Neural cell (in vitro differentiated cells): ENCODE data around the gene TPD52L1.

Experiments
- CTCF ChIP-seq: fragments of 450-650 bp; IDR thresholded peaks from 2 replicates; pipeline ENCODE4 v1.5.1; 2014; ENCODE audit warnings: antibody characterized with exemption, mild to moderate bottlenecking, moderate library complexity; ENCODE audit not compliant: poor library complexity, severe bottlenecking
- EP300 ChIP-seq: fragments of 450-650 bp; conservative IDR thresholded peaks from 2 replicates; pipeline ENCODE4 v1.6.1; 2014; ENCODE audit warnings: antibody characterized with exemption, mild to moderate bottlenecking, moderate library complexity; ENCODE audit not compliant: poor library complexity, severe bottlenecking
- EZH2 ChIP-seq: fragments of 200-600, 300-800 bp; shearing (Covaris generic), sonication (generic); IDR thresholded peaks from 2 replicates; pipeline ENCODE4 v1.6.1; 2014; ENCODE audit warnings: antibody characterized with exemption, low read length, borderline replicate concordance, mild to moderate bottlenecking; ENCODE audit not compliant: insufficient read depth, poor library complexity, severe bottlenecking
- POLR2AphosphoS5 ChIP-seq: IDR thresholded peaks from 2 replicates; pipeline ENCODE4 v1.6.1; 2012
- RAD21 ChIP-seq: fragments of 450-650 bp; conservative IDR thresholded peaks from 2 replicates; pipeline ENCODE4 v1.6.1; 2014; ENCODE audit warnings: antibody characterized with exemption, mild to moderate bottlenecking, moderate library complexity
- REST ChIP-seq: IDR thresholded peaks from 2 replicates; pipeline ENCODE4 v1.6.1; 2012; ENCODE audit warnings: borderline replicate concordance
- TAF1 ChIP-seq: IDR thresholded peaks from 2 replicates; pipeline ENCODE4 v1.6.1; 2012; ENCODE audit warnings: low read depth

- TF ChIP-seq CTCF, result no peak
- TF ChIP-seq TAF1, result no peak
- TF ChIP-seq REST, result no peak
- no peak for TF ChIP-seq EP300
- TF ChIP-seq RAD21, result no peak
- TF ChIP-seq POLR2AphosphoS5, result no peak
- TF ChIP-seq EZH2, result no peak
Observed at GRCh38 chr6:125285353-125285752, 131.8 kb downstream of the TPD52L1 start.
